H1 (cell line): ENCODE results near the gene SH3PXD2A.

ENCODE experiments used
- BCL11A ChIP-seq, 2 experiments: IDR thresholded peaks; one replicate each; pipeline ENCODE4 v1.6.1; 2011; ENCODE audit warnings: low read depth in 2 of 2, low read length in 2 of 2, mild to moderate bottlenecking in 2 of 2
- HDAC6 ChIP-seq: IDR thresholded peaks from one replicate; pipeline ENCODE4 v1.7.1; 2012; ENCODE audit warnings: low read depth, mild to moderate bottlenecking, inconsistent platforms, low read length, moderate library complexity

DNA sequence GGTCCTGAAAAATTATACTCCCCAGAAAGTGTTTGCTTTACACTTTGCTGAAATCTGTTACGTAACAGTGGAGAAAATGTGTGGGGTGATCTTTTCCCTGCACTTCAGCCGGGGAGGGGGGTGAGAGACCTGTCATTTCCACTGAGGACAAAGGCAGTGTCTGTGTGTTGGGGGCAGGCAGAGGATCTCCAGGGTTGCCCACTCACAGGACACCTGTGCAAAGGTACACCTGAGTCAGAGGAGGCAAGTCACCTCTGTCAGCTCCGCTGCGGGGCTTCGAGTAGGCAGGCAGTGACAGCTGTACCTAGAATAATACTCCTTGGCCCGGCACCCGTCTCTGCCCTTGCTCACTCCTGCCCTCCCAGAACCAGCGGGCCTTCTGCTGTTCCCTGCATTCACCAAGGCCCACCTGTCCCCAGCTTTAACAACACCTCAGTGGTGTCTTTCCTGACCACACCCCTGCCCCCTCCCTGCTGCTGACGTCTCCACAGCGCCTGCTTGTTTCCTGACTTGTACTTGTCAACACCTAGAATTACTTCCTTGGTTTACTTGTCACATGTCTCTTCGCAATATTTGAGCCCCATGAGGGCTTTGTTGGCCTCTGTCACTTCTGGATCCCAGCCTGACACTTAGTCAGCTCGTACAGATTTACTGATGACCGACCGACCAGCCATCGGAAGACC, 202.6 kb downstream of the SH3PXD2A start:
- TF ChIP-seq BCL11A (IDR thresholded peaks at IDR 0.05; ENCODE audit: low read depth in 2 of 2, low read length in 2 of 2) (no peak), HDAC6 (no peak)
